ENCODE measurements around the gene CMTM8.

CMTM8 gene

GRCh38 chr3:32404714-32405113 lies 166.2 kb downstream of the CMTM8 start:
- DNase-seq (ENCODE audit: low spot score) = peak; percentile 46
- Histone ChIP-seq H3K4me3 (no peak overlapping the region), H3K27ac (no peak overlapping the region)
- no peak for TF ChIP-seq CTCF (IDR thresholded peaks at IDR 0.05)

GRCh38 chr3:32405155-32405554 lies 166.7 kb downstream of the CMTM8 start:
- peak; percentile 21 for DNase-seq (ENCODE audit: low spot score)
- Histone ChIP-seq H3K4me3 (no peak overlapping the region), H3K27ac (no peak overlapping the region)
- no peak for TF ChIP-seq CTCF (IDR thresholded peaks at IDR 0.05)

- H3K4me3 ChIP-seq = no peak overlapping the region
- no peak for DNase-seq (ENCODE audit: low spot score)
- no peak for TF ChIP-seq CTCF (IDR thresholded peaks at IDR 0.05)
- H3K27ac ChIP-seq = peak overlapping the region in 1 of 2 donors; percentile 5
Observed at GRCh38 chr3:32405711-32406323, 167.3 kb downstream of the CMTM8 start.

GRCh38 chr3:32406486-32407408 lies 168.3 kb downstream of the CMTM8 start:
- Histone ChIP-seq H3K4me3 (no peak overlapping the region), H3K27ac (peak overlapping the region in 1 of 2 donors; percentile 68)
- TF ChIP-seq CTCF (IDR thresholded peaks at IDR 0.05) = no peak
- peak; percentile 65 for DNase-seq (ENCODE audit: low spot score)

- TF ChIP-seq CTCF (IDR thresholded peaks at IDR 0.05) = no peak
- Histone ChIP-seq H3K4me3 (no peak overlapping the region), H3K27ac (no peak overlapping the region)
- peak; percentile 33 for DNase-seq (ENCODE audit: low spot score)
Observed at GRCh38 chr3:32410367-32411246, 172.1 kb downstream of the CMTM8 start.

GRCh38 chr3:32411442-32411841 lies 173.0 kb downstream of the CMTM8 start:
- no peak overlapping the region for H3K27ac ChIP-seq
- DNase-seq (ENCODE audit: low spot score) = peak; percentile 5
- no peak overlapping the region for H3K4me3 ChIP-seq
- TF ChIP-seq CTCF (IDR thresholded peaks at IDR 0.05) = no peak

Data from coronary artery (tissue), 2 donors.